Pancreas (tissue), 10 donors: Measurements from ENCODE around the gene EMILIN1. TPM values are rescaled to one million over a fixed set of nuclear protein-coding genes. Genes with fewer than 3 reads are reported as not detected.

Source experiments
- ATAC-seq, 4 donors: fragments of 200-7000 bp; cut with Tn5 transposase; one replicate each; pipeline versions ENCODE4 v1.8.0 to v1.9.1; 2020; ENCODE audit warnings: mild to moderate bottlenecking in 4 of 4, moderate library complexity in 4 of 4
- DNase-seq, 6 donors: peaks; one replicate each; pipeline ENCODE4 v3.0.0-alpha.2; 2020
- FAIRE-seq: peaks from 2 replicates; lab custom pipeline; 2012; peaks lifted over from hg19 to GRCh38; lab: Jason Lieb, UNC
- H3K27ac ChIP-seq, 4 donors: fragments of 200-600 bp; sonication (generic); 1 replicate in 3 of 4; 2 replicates in 1 of 4; pipeline versions ENCODE4 v1.5.0 to v1.8.0; 2020
- H3K27me3 ChIP-seq, 4 donors: fragments of 200-600 bp; one replicate each; pipeline ENCODE4 v1.8.0; 2021
- H3K36me3 ChIP-seq, 3 donors: fragments of 200-600 bp; sonication (generic) in 1 of 3; one replicate each; pipeline versions ENCODE4 v1.5.0 to v1.8.0; 2020 to 2021
- H3K4me1 ChIP-seq, 3 donors: fragments of 200-600 bp; one replicate each; pipeline ENCODE4 v1.8.0; 2021
- H3K4me3 ChIP-seq, 4 donors: fragments of 200-600 bp; sonication (generic) in 2 of 4; one replicate each; pipeline versions ENCODE4 v1.5.0 to v1.8.0; 2020 to 2021
- H3K9me3 ChIP-seq, 4 donors: fragments of 200-600 bp; one replicate each; pipeline ENCODE4 v1.8.0; 2021
- WGBS, 2 donors: extraction: QIAGEN DNeasy Blood & Tissue Kit; methylation state at CpG; one replicate each; pipeline ENCODE4 v1.1.7; 2013; 5-methylcytosine and 5-hydroxymethylcytosine counted together
- intact Hi-C, 3 donors: fragments of 100-400 bp; cut with DNase I; formaldehyde crosslinking; loops; one replicate each; pipeline versions ENCODE4 v1.11.1 to v1.14.2; 2022
- polyA plus RNA-seq, 2 donors: library from polyadenylated mRNA; stranded (reverse); fragments of 200-250 nt; gene quantifications; one replicate each; pipeline ENCODE4 v1.2.3, GENCODE V29; 2013
- total RNA-seq, 6 donors: library from RNA; stranded (reverse); fragmentation: NEBNext Ultra II Directional in 4 of 6; extraction: Animal tissue kit (Norgen Biotek cat#: 25700) in 4 of 6; gene quantifications; one replicate each; pipeline versions ENCODE4 v1.2.1 to v1.2.4, GENCODE V29; 2021 to 2023
- TF ChIP-seq, protein P1 (sequence below), 4 donors: fragments of 200-600 bp; sonication (generic) in 3 of 4; IDR thresholded peaks; one replicate each; pipeline versions ENCODE4 v1.5.0 to v1.8.0; 2021; ENCODE audit warnings: antibody characterized with exemption in 4 of 4
- donor health status: healthy with polysubstance abuse.
- donor health status: DM: no; HTN: no; CAD: no; lungs with moderate emphysema.
- donor health status: DM: no; HTN: no; CAD: no.
- donor health status: control.
- donor health status: control.
- donor health status: Bipolar disorder and iron deficiency.
- donor health status: DM: yes; HTN: yes; CAD: no.
- donor health status: DM: no; HTN: no; CAD: no.
- donor health status: DM: no; HTN: no; CAD: no.
- donor health status: DM: yes; HTN: yes; CAD: no.

The EMILIN1 gene
- total and polyA plus RNA-seq, 8 donors = 2.6 to 47.1 (median 7.3) TPM

DNA sequence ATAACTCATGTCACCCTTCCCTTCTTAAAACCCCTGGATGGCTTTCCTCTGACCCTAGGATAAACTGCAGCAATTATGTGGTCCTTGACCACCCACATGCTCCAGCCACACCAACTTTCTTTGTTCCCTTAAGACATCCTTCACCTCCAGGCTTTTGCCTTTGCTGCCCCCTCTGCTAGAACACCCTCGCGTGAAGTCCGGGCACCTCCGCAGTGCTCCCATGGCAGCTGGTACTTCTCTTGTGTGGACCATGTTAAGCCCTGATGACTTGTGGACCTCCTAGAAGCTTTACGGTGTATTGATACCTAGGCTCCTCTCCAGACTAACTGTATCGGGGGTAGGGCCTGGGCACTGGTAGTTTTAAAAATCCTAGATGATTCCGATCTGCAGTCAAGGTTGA, 44.4 kb downstream of the EMILIN1 start:
- ATAC-seq = no peak
- no peaks in the 10 kb centered on the region for H3K9me3 ChIP-seq
- no peak overlapping the region for H3K4me3 ChIP-seq
- no peak for DNase-seq
- FAIRE-seq = no peak
- peaks cover 0 to 8% (median 3%) of the 10 kb centered on the region in 3 donors for H3K4me1 ChIP-seq
- intact Hi-C loops = no loop called here
- TF ChIP-seq, protein P1, sequence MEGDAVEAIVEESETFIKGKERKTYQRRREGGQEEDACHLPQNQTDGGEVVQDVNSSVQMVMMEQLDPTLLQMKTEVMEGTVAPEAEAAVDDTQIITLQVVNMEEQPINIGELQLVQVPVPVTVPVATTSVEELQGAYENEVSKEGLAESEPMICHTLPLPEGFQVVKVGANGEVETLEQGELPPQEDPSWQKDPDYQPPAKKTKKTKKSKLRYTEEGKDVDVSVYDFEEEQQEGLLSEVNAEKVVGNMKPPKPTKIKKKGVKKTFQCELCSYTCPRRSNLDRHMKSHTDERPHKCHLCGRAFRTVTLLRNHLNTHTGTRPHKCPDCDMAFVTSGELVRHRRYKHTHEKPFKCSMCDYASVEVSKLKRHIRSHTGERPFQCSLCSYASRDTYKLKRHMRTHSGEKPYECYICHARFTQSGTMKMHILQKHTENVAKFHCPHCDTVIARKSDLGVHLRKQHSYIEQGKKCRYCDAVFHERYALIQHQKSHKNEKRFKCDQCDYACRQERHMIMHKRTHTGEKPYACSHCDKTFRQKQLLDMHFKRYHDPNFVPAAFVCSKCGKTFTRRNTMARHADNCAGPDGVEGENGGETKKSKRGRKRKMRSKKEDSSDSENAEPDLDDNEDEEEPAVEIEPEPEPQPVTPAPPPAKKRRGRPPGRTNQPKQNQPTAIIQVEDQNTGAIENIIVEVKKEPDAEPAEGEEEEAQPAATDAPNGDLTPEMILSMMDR (IDR thresholded peaks at IDR 0.05) = no peak
- no peak overlapping the region for H3K27ac ChIP-seq
- peaks cover 0 to 6% (median 0%) of the 10 kb centered on the region in 4 donors for H3K27me3 ChIP-seq
- H3K36me3 ChIP-seq = no peaks in the 10 kb centered on the region
- WGBS, 2 donors = 83 to 92% methylated on average over 7 of the region's 7 CpGs

DNA sequence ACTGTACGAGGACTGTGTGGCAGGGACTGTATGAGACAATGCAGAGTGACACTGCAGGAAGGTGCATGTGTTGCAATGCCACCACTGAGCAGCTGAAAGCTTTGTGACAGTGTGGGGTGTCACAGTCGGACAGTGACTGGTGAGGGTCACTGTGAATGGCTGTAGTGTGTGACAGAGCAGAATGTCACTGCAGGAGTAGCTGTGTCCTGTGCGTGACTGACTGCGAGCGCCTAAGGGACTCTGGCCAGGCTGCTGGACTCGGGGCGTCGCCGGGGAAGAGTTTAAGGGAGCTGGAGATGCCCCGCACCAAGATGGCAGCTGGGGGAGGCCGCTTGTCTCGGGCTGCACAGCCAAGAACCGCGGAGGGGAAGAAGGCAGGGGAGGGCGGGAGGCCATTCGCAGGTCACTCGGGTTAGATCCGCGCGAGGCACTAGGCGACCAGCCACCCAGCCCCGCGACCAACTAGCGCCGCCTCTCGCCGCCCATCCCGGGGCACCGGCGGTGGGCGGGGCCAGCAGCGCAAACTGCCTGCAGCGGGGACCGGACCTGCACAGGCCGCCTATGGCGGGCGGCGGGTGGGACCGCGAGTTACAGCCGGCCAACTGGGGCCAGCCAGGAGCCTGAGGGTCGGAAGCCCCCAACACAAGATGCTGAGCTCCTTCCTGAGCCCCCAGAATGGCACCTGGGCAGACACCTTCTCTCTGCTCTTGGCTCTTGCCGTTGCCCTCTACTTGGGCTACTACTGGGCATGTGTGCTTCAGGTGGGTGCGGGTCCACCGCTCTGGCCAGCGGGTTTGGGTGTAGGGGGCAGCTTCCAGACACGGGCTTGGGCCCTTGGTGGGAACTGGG, 45.1 kb downstream of the EMILIN1 start, which contains the start of gene ABHD1:
ABHD1 (plus strand) TSS at position 514 of the 849 bp plus-strand sequence; CDS start at position 648, 134 bp downstream.
- intact Hi-C loops = no loop called here
- Histone ChIP-seq H3K36me3 (no peaks in the 10 kb centered on the region), H3K9me3 (no peaks in the 10 kb centered on the region), H3K27me3 (no peaks in the 10 kb centered on the region), H3K4me3 (peak within 1 kb of the TSS; percentile 28 to 60 (median 52)), H3K4me1 (peaks cover 0 to 4% (median 1%) of the 10 kb centered on the region in 3 donors), H3K27ac (no peak within 1 kb of the TSS)
- peak; percentile 44 to 87 (median 66) for DNase-seq
- 5 to 6% methylated on average over 46 to 47 of the region's 47 CpGs for WGBS, 2 donors
- peak; percentile 78 to 99 (median 88) for ATAC-seq
- TF ChIP-seq, protein P1 (IDR thresholded peaks at IDR 0.05) = no peak
- FAIRE-seq = no peak

DNA sequence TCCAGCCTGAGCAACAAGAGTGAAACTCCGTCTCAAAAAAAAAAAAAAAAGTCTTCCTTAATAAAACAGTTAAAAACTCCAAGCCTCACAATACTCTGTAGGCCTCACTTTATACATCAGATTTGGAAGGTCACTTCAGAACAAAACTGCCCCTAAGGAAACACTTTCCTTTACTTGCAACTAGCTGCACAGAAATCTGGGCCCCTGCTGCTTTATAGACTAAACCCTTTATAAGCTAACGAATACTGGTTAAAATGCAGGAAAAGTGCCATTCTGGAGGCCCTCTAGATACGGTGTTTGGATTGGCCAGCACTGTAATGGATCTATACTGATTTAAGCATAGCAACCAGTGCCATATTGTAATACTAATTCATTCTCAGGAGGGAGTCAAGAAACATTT, 46.7 kb downstream of the EMILIN1 start:
- Histone ChIP-seq H3K9me3 (no peaks in the 10 kb centered on the region), H3K4me1 (peaks cover 0 to 4% (median 0%) of the 10 kb centered on the region in 3 donors), H3K36me3 (no peaks in the 10 kb centered on the region), H3K4me3 (no peak overlapping the region), H3K27me3 (no peaks in the 10 kb centered on the region), H3K27ac (no peak overlapping the region)
- DNase-seq (no peak), ATAC-seq (no peak), FAIRE-seq (no peak)
- TF ChIP-seq, protein P1 (IDR thresholded peaks at IDR 0.05) = no peak
- WGBS, 2 donors = 81 to 82% methylated on average over 3 of the region's 3 CpGs
- intact Hi-C loops = no loop called here

DNA sequence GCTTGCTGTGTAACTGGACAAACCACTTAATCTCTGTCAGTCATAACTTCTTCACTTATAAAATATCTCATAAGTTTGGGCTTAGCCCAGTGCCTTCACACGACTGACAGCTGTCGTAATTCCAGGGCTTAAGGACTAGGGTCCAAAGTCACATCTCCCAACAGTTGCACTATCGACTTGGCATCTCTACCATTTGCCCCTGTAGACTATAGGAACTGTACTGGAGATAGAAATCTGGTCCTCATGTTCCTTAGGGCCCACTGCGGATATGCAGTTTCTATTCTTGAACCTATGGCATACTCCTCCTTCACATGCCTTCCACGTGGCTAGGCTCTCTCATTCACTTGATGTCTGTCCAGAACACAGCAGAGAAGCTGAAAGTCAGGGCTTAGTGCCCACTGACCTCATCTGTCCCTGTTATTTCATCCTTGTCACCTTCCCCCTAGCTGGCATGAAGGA, 47.9 kb downstream of the EMILIN1 start:
- DNase-seq = no peak
- H3K27me3 ChIP-seq = no peaks in the 10 kb centered on the region
- intact Hi-C loops = no loop called here
- TF ChIP-seq, protein P1 (IDR thresholded peaks at IDR 0.05) = no peak
- no peak for FAIRE-seq
- peaks cover 0 to 4% (median 0%) of the 10 kb centered on the region in 3 donors for H3K4me1 ChIP-seq
- WGBS, 2 donors = 33 to 46% methylated on average over 5 of the region's 5 CpGs
- peaks cover 4 to 10% (median 9%) of the 10 kb centered on the region in 3 donors for H3K36me3 ChIP-seq
- ATAC-seq = no peak
- H3K4me3 ChIP-seq = no peak overlapping the region
- no peak overlapping the region for H3K27ac ChIP-seq
- H3K9me3 ChIP-seq = no peaks in the 10 kb centered on the region
